HepG2 (cell line): ENCODE measurements around the gene GSTK1. TPM values are rescaled to one million over a fixed set of nuclear protein-coding genes. Genes with fewer than 3 reads are reported as not detected.
A peak's percentile ranks its signal among the peaks of the same experiment; 100 is the strongest.

Source experiments
- ATAC-seq: fragments of 200-7000 bp; cut with Tn5 transposase; 3 replicates; pipeline ENCODE4 v1.9.1; 2020; ENCODE audit warnings: mild to moderate bottlenecking, moderate library complexity
- BruUV-seq: library from RNA; stranded (reverse); fragments of 400-500 nt; replicated peaks from 2 replicates; lab custom pipeline; 2021; lab: Mats Ljungman, UMichigan
- CTCF ChIA-PET: fragments of 300-600 bp; formaldehyde crosslinking; extraction: SDS; loops from one replicate; lab custom pipeline; 2021; ENCODE audit warnings: low total read pairs, inconsistent platforms, low intra/inter-chr PET ratio; lab: Yijun Ruan, JAX
- POLR2A ChIA-PET: fragments of 350-600 bp; sonication (Branson Sonifier 250); formaldehyde crosslinking; loops from one replicate; lab custom pipeline; 2020; ENCODE audit warnings: antibody characterized with exemption, inconsistent platforms; lab: Yijun Ruan, JAX
- DNase-seq: peaks from one replicate; pipeline ENCODE4 v3.0.0-alpha.2; 2015; ENCODE audit warnings: low spot score
- FAIRE-seq: peaks from 3 replicates; lab custom pipeline; 2011; peaks lifted over from hg19 to GRCh38; lab: Jason Lieb, UNC
- H2AFZ ChIP-seq: one replicate; pipeline ENCODE4 v1.6.1; 2011; ENCODE audit warnings: low read length, inconsistent platforms
- H3K27ac ChIP-seq: fragments of 300-600 bp; 3 replicates; pipeline ENCODE4 v1.8.0; 2011; ENCODE audit warnings: mixed run types, mild to moderate bottlenecking, mixed read lengths, low read length, inconsistent platforms; ENCODE audit not compliant: insufficient read depth; ENCODE audit errors: extremely low read length
- H3K27me3 ChIP-seq, 2 experiments: fragments of 200-600 bp in 1 of 2; 2 replicates in 1 of 2; 3 replicates in 1 of 2; pipeline versions ENCODE4 v1.6.0 to v1.8.0; 2011; ENCODE audit warnings: low read length in 2 of 2, mild to moderate bottlenecking in 2 of 2, moderate library complexity in 2 of 2, inconsistent platforms in 1 of 2; ENCODE audit not compliant: insufficient read depth in 2 of 2, control insufficient read depth in 1 of 2
- H3K36me3 ChIP-seq, 2 experiments: fragments of 200-600 bp in 1 of 2; replicated peaks in 1 of 2; 2 replicates in 1 of 2; 3 replicates in 1 of 2; pipeline versions ENCODE4 v1.5.1 to v1.8.0; 2011; ENCODE audit warnings: low read length in 2 of 2, inconsistent platforms in 1 of 2; ENCODE audit not compliant: insufficient read depth in 2 of 2, control insufficient read depth in 1 of 2
- H3K4me1 ChIP-seq: 2 replicates; pipeline ENCODE4 v1.5.1; 2012; ENCODE audit warnings: low read length, inconsistent platforms; ENCODE audit not compliant: insufficient read depth
- H3K4me2 ChIP-seq: 2 replicates; pipeline ENCODE4 v1.6.0; 2011; ENCODE audit warnings: low read depth, low read length, inconsistent platforms
- H3K4me3 ChIP-seq, 3 experiments: fragments of 200-600 bp in 1 of 3; sonication (generic), shearing (Covaris generic) in 1 of 3; replicated peaks in 1 of 3; 2 replicates each; pipeline ENCODE4 v1.5.1; 2011 to 2016; ENCODE audit warnings: low read length in 3 of 3, inconsistent platforms in 2 of 3, low read depth in 2 of 3, mild to moderate bottlenecking in 2 of 3, control low read depth in 1 of 3, mixed read lengths in 1 of 3; ENCODE audit not compliant: insufficient read depth in 1 of 3
- H3K79me2 ChIP-seq: one replicate; pipeline ENCODE4 v1.6.1; 2011; ENCODE audit warnings: low read length, inconsistent platforms; ENCODE audit not compliant: insufficient read depth
- H3K9ac ChIP-seq: 2 replicates; pipeline ENCODE4 v1.6.0; 2011; ENCODE audit warnings: mild to moderate bottlenecking, low read depth, low read length, inconsistent platforms; ENCODE audit not compliant: insufficient read depth
- H3K9me3 ChIP-seq: 2 replicates; pipeline ENCODE4 v1.5.1; 2012; ENCODE audit warnings: mild to moderate bottlenecking, low read length
- H4K20me1 ChIP-seq: 2 replicates; pipeline ENCODE4 v1.6.0; 2011; ENCODE audit warnings: inconsistent platforms, mild to moderate bottlenecking, low read length, moderate library complexity; ENCODE audit not compliant: insufficient read depth
- BORCS8-MEF2B ChIP-seq: sonication (generic); formaldehyde crosslinking; IDR thresholded peaks from 2 replicates; pipeline ENCODE4 v1.8.0; 2022; ENCODE audit warnings: mild to moderate bottlenecking, missing genetic modification reagents
- REPIN1 ChIP-seq: sonication (generic); formaldehyde crosslinking; IDR thresholded peaks from 2 replicates; pipeline ENCODE4 v1.8.0; 2022; ENCODE audit warnings: missing genetic modification reagents, low read depth, mild to moderate bottlenecking, borderline replicate concordance
- SOX13 ChIP-seq, 3 experiments: fragments of 450-650 bp in 1 of 3; sonication (generic) in 1 of 3; formaldehyde crosslinking in 1 of 3; IDR thresholded peaks in 2 of 3; conservative IDR thresholded peaks in 1 of 3; 2 replicates each; pipeline versions ENCODE4 v1.5.0 to v1.6.1; 2016 to 2020; ENCODE audit warnings: antibody characterized with exemption in 1 of 3, mild to moderate bottlenecking in 1 of 3, missing compliant biosample characterization in 1 of 3, missing genetic modification reagents in 1 of 3, moderate library complexity in 1 of 3
- ZNF260 ChIP-seq: sonication (generic); formaldehyde crosslinking; IDR thresholded peaks from 2 replicates; pipeline ENCODE4 v1.4.0; 2020; ENCODE audit warnings: missing genetic modification reagents, low read depth, mild to moderate bottlenecking, borderline replicate concordance
- ZNF274 ChIP-seq: sonication (generic); formaldehyde crosslinking; IDR thresholded peaks from 2 replicates; pipeline ENCODE4 v1.5.1; 2020; ENCODE audit warnings: mild to moderate bottlenecking, missing genetic modification reagents
- ZNF644 ChIP-seq: IDR thresholded peaks from 2 replicates; pipeline ENCODE4 v1.6.1; 2016; ENCODE audit warnings: low read depth
- WGBS: methylation state at CpG from one replicate; pipeline ENCODE4 v1.1.6; 2017; ENCODE audit warnings: low lambda C conversion rate; 5-methylcytosine and 5-hydroxymethylcytosine counted together
- in situ Hi-C: cut with HindIII; loops from 2 replicates; pipeline ENCODE4 v1.10.0; 2017; ENCODE audit warnings: low pct_unique_long_range_greater_than_20kb; ENCODE audit not compliant: extremely low pct_ligation_motif_present
- intact Hi-C: fragments of 100-400 bp; cut with micrococcal nuclease; formaldehyde crosslinking; loops from one replicate; pipeline ENCODE4 v1.10.0; 2022; ENCODE audit not compliant: unreplicated experiment
- polyA plus RNA-seq, 8 experiments: library from polyadenylated mRNA; depleted of rRNA in 3 of 8; stranded (reverse) in 7 of 8; unstranded in 1 of 8; fragments of >200 nt; fragmentation: Illumina TruSeq in 4 of 8; extraction: Trizol in 4 of 8; gene quantifications; 2 replicates each; pipeline versions ENCODE4 v1.2.1 to v1.2.3, GENCODE V29; 2011 to 2016; ENCODE audit warnings: low read depth in 4 of 8, missing spikeins in 1 of 8, mixed read lengths in 1 of 8; ENCODE audit not compliant: insufficient read depth in 1 of 8
- total RNA-seq, 5 experiments: library from RNA; depleted of rRNA; stranded (reverse); fragments of >200 nt; fragmentation: Illumina TruSeq; extraction: Trizol; gene quantifications; 2 replicates each; pipeline ENCODE4 v1.2.3, GENCODE V29; 2016; ENCODE audit warnings: low read depth in 1 of 5
- TF ChIP-seq, protein P1 (sequence below): sonication (generic); formaldehyde crosslinking; IDR thresholded peaks from 2 replicates; pipeline ENCODE4 v1.5.0; 2020; ENCODE audit warnings: mild to moderate bottlenecking, low read depth, missing genetic modification reagents, borderline replicate concordance
- TF ChIP-seq, protein P2 (sequence below): sonication (generic); formaldehyde crosslinking; IDR thresholded peaks from 2 replicates; pipeline ENCODE4 v1.5.0; 2020; ENCODE audit warnings: mild to moderate bottlenecking, missing genetic modification reagents
- TF ChIP-seq, protein P3 (sequence below): sonication (generic); formaldehyde crosslinking; IDR thresholded peaks from 2 replicates; pipeline ENCODE4 v1.5.1; 2020; ENCODE audit warnings: mild to moderate bottlenecking, missing genetic modification reagents, moderate library complexity
- TF ChIP-seq, protein P4 (sequence below): sonication (generic); formaldehyde crosslinking; IDR thresholded peaks from 2 replicates; pipeline ENCODE4 v1.4.0; 2020; ENCODE audit warnings: mild to moderate bottlenecking, missing genetic modification reagents, borderline replicate concordance
- TF ChIP-seq, protein P5 (sequence below): sonication (generic); formaldehyde crosslinking; conservative IDR thresholded peaks from 2 replicates; pipeline ENCODE4 v1.4.0; 2020; ENCODE audit warnings: missing genetic modification reagents

The GSTK1 gene
- total and polyA plus RNA-seq, 2 of the 13 experiments (the other 11 are each of a cell fraction or from before 2014, with no cell fraction given) = 64.6 to 92.1 TPM

DNA sequence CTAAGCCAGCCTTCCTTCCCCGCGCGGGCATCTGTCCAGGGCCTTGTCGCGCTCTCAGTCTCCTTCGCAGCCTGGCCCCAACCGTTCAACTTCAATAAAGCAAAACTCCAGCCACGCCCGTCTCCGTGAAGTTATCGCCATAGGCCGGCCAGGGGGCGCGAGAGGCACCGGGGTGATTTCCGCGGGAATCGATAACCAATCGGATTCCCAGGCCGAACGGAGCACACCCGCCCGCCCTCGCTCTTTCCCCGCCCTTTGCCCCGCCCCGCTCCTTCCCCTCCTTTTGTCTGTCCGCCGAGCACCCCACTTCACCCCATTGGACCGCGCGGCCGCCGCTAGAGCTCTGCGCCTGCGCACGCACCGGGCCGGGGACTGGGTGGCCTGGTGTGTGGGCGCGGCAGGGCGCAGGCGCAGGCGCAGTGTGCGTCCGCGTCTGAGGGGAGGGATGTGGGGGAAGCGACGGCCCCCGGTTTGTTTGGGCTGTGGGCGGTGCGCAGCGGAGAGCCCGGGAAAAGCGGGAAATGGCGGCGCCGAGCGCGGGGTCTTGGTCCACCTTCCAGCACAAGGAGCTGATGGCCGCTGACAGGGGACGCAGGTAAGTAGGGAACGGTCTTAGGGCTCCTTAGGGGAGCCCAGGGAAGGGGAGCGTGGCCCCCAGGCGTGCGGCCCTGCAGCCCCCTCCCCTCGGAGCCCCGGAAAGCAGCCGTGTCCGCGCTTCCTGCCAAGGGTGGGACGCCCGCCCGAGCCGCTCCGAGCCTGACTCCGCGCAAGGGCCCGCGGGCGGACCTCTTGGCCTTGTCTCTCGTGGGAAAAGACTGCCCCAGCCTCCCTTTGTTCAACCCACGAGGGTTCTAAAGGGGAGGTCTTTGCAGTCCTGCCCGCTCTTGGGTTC is 24.9 kb downstream of the GSTK1 start, which contains the start of gene CASP2:
CASP2 (plus strand) TSS at position 417 of the 892 bp plus-strand sequence; CDS start at position 522, 105 bp downstream.
- H2AFZ ChIP-seq = peak within 1 kb of the TSS; percentile 64
- intact Hi-C loops = no loop called here
- DNase-seq = peak; percentile 89
- H3K27me3 ChIP-seq = no peaks in the 10 kb centered on the region; a peak in 1 of 5 replicates
- in situ Hi-C loops = no loop called here
- H3K4me3 ChIP-seq = peak within 1 kb of the TSS; percentile 72 to 80 (median 79)
- peaks cover 64% of the 10 kb centered on the region for H3K4me1 ChIP-seq
- peaks cover 26% of the 10 kb centered on the region for H3K79me2 ChIP-seq
- H3K4me2 ChIP-seq = peak within 1 kb of the TSS; percentile 96
- no peaks in the 10 kb centered on the region for H4K20me1 ChIP-seq
- peak; percentile 68 for ATAC-seq
- peak within 1 kb of the TSS; percentile 78 for H3K27ac ChIP-seq
- peak within 1 kb of the TSS; percentile 83 for H3K9ac ChIP-seq
- no TSS peak for BruUV-seq
- CTCF ChIA-PET = interaction anchor here (3.1 kb wide), 1 partner anchor 48 kb away, joined by 7 read pairs; no protein-coding TSS in a partner anchor
- POLR2A ChIA-PET = interaction anchor here (0.8 to 2.7 kb wide), 9 partner anchors 9 to 108 kb away, joined by 3 to 44 read pairs (median 4); partner anchors contain the start of gene GSTK1
- no peak for FAIRE-seq
- H3K36me3 ChIP-seq = peaks cover 5 to 15% of the 10 kb centered on the region in 2 experiments; a peak in 4 of 5 replicates
- WGBS = 19% methylated on average over 35 of the region's 84 CpGs
- no peaks in the 10 kb centered on the region for H3K9me3 ChIP-seq
- TF ChIP-seq, protein P1, sequence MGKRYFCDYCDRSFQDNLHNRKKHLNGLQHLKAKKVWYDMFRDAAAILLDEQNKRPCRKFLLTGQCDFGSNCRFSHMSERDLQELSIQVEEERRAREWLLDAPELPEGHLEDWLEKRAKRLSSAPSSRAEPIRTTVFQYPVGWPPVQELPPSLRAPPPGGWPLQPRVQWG (CRISPR knock-in tag) = no peak
- TF ChIP-seq, protein P2, sequence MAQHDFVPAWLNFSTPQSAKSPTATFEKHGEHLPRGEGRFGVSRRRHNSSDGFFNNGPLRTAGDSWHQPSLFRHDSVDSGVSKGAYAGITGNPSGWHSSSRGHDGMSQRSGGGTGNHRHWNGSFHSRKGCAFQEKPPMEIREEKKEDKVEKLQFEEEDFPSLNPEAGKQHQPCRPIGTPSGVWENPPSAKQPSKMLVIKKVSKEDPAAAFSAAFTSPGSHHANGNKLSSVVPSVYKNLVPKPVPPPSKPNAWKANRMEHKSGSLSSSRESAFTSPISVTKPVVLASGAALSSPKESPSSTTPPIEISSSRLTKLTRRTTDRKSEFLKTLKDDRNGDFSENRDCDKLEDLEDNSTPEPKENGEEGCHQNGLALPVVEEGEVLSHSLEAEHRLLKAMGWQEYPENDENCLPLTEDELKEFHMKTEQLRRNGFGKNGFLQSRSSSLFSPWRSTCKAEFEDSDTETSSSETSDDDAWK (CRISPR knock-in tag) = no peak
- TF ChIP-seq SOX13 (IDR thresholded peaks at IDR 0.05) = no peak
- peak in 1 of 2 experiments; percentile 20; a peak in 1 of 4 replicates for TF ChIP-seq SOX13 (CRISPR knock-in tag; conservative IDR thresholded peaks at IDR 0.05 in 1 of 2, IDR thresholded peaks at IDR 0.05 in 1 of 2)
- TF ChIP-seq ZNF274 (CRISPR knock-in tag) = peak; percentile 40; the same call in 1 of the 2 replicates
- peak; percentile 38; the same call in 1 of the 2 replicates for TF ChIP-seq BORCS8-MEF2B (CRISPR knock-in tag)
- TF ChIP-seq, protein P3, sequence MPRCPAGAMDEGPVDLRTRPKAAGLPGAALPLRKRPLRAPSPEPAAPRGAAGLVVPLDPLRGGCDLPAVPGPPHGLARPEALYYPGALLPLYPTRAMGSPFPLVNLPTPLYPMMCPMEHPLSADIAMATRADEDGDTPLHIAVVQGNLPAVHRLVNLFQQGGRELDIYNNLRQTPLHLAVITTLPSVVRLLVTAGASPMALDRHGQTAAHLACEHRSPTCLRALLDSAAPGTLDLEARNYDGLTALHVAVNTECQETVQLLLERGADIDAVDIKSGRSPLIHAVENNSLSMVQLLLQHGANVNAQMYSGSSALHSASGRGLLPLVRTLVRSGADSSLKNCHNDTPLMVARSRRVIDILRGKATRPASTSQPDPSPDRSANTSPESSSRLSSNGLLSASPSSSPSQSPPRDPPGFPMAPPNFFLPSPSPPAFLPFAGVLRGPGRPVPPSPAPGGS = peak; percentile 36; the same call in 1 of the 2 replicates
- TF ChIP-seq ZNF644 (CRISPR knock-in tag) = no peak
- TF ChIP-seq, protein P4, sequence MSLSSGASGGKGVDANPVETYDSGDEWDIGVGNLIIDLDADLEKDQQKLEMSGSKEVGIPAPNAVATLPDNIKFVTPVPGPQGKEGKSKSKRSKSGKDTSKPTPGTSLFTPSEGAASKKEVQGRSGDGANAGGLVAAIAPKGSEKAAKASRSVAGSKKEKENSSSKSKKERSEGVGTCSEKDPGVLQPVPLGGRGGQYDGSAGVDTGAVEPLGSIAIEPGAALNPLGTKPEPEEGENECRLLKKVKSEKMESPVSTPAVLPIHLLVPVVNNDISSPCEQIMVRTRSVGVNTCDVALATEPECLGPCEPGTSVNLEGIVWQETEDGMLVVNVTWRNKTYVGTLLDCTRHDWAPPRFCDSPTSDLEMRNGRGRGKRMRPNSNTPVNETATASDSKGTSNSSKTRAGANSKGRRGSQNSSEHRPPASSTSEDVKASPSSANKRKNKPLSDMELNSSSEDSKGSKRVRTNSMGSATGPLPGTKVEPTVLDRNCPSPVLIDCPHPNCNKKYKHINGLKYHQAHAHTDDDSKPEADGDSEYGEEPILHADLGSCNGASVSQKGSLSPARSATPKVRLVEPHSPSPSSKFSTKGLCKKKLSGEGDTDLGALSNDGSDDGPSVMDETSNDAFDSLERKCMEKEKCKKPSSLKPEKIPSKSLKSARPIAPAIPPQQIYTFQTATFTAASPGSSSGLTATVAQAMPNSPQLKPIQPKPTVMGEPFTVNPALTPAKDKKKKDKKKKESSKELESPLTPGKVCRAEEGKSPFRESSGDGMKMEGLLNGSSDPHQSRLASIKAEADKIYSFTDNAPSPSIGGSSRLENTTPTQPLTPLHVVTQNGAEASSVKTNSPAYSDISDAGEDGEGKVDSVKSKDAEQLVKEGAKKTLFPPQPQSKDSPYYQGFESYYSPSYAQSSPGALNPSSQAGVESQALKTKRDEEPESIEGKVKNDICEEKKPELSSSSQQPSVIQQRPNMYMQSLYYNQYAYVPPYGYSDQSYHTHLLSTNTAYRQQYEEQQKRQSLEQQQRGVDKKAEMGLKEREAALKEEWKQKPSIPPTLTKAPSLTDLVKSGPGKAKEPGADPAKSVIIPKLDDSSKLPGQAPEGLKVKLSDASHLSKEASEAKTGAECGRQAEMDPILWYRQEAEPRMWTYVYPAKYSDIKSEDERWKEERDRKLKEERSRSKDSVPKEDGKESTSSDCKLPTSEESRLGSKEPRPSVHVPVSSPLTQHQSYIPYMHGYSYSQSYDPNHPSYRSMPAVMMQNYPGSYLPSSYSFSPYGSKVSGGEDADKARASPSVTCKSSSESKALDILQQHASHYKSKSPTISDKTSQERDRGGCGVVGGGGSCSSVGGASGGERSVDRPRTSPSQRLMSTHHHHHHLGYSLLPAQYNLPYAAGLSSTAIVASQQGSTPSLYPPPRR = no peak; the same call in 1 of the 2 replicates
- TF ChIP-seq, protein P5, sequence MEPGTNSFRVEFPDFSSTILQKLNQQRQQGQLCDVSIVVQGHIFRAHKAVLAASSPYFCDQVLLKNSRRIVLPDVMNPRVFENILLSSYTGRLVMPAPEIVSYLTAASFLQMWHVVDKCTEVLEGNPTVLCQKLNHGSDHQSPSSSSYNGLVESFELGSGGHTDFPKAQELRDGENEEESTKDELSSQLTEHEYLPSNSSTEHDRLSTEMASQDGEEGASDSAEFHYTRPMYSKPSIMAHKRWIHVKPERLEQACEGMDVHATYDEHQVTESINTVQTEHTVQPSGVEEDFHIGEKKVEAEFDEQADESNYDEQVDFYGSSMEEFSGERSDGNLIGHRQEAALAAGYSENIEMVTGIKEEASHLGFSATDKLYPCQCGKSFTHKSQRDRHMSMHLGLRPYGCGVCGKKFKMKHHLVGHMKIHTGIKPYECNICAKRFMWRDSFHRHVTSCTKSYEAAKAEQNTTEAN (CRISPR knock-in tag) = no peak
- 0 out of 2 replicates have a peak, but pooled peaks have one; percentile 25 for TF ChIP-seq REPIN1 (CRISPR knock-in tag)
- no peak for TF ChIP-seq ZNF260
